ENCODE data around the gene SCP2. TPM values are rescaled to one million over a fixed set of nuclear protein-coding genes. Genes with fewer than 3 reads are reported as not detected.

SCP2 gene
- total RNA-seq, 5 donors from 2014 or later (not counting 1 experiment from before 2014, with no cell fraction given): 46.5 to 63.9 (median 51.8) TPM

Other genes starting within 250 kb of the SCP2 start
- 1 to 10 TPM; 3.2 to 4.8 (median 4.1) TPM for gene COA7, start 228.9 kb upstream of the SCP2 start, total RNA-seq
- gene ZYG11B, start 200.8 kb upstream of the SCP2 start, total RNA-seq: 10 to 100 TPM; 16.6 to 22.2 (median 20.1) TPM
- gene ZYG11A, start 84.5 kb upstream of the SCP2 start, total RNA-seq: under 1 TPM; 0.09 to 0.15 (median 0.09) TPM
- 100 to 1,000 TPM; 126 to 166 (median 146) TPM for gene ECHDC2, start 5.5 kb upstream of the SCP2 start, total RNA-seq
- gene PODN, start 134.9 kb downstream of the SCP2 start, total RNA-seq: under 1 TPM in 4 of 5 donors, not detected in 1; 0.22 to 0.68 (median 0.46) TPM
- gene SLC1A7, start 215.4 kb downstream of the SCP2 start, total RNA-seq: under 1 TPM in 2 of 5 donors, not detected in 3; 0.14 to 0.26 TPM